Nucleus accumbens (tissue), 56 donors: Measurements from ENCODE around the gene MISP.
"Not testable (repeated sequence)": the region's sequence is repeated elsewhere in the genome, so short reads cannot be mapped to it uniquely, and the experiment has no call there.

Experiments
- DNase-seq, 56 donors: peaks; one replicate each; lab custom pipeline; 2025; lab: John Stamatoyannopoulos, UW

The MISP gene

DNA sequence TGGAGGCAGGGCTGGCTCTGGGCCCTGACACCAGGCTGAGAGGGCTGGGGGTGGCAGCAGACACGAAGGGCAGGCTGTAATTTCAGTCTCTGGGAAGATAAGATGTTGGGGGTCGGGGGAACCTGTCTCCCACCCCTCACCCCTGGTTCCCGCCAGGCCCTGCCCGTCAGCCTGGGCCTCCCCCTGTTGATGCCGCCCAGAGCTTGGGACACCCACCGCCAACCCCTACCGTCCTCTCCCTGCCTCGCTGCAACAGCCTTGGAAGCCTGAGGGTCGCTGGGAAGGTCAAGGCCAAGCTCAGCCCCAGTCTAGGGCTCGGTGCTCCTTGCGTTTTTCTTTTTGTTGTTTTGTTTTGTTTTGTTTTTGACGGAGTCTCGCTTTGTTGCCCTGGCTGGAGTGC lies 27.7 kb upstream of the MISP start:
- no peak for DNase-seq

- DNase-seq = no peak
Measured at GRCh38 chr19:723714-724113, 27.2 kb upstream of the MISP start.

- DNase-seq = no peak
Measured at GRCh38 chr19:725461-726089, 25.3 kb upstream of the MISP start.

DNA sequence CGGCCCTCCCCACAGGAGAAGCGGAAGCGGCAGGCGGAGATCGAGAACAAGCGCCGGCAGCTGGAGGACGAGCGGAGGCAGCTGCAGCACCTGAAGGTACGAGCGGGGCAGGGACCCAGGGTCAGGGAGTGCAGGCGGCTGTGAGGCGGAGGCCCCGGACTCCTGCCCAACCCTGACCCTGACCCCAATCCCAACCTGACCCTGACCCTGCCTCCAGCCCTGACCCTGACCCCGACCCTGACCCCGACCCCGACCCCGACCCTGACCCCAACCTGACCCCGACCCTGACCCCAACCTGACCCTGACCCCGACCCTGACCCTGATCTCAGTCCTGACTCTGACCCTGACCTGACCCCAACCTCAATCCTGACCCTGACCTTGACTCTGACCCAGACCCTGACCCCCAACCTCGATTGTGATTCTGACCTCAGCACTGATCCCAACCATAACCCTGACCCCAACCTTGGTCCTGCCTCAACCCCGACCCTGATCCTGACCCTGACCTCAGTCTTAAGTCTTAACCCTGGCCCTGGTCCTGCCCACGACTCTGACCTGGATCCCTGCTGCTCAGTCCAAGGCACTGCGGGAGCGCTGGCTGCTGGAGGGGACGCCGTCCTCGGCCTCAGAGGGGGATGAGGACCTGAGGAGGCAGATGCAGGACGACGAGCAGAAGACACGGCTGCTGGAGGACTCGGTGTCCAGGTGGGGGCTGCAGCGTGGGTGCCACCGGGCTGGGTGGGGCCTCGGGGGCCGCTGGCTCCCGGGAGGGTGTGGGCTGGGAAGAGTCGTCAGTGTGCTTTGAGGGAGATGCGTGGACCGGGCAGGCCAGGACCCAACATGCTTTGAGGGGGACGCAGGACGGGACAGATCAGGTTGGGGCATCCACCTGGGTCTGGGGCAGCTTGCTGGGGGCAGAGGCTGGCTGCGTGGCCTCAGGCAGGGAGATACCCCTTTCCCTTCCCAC lies 23.6 kb upstream of the MISP start:
- no peak for DNase-seq

DNA sequence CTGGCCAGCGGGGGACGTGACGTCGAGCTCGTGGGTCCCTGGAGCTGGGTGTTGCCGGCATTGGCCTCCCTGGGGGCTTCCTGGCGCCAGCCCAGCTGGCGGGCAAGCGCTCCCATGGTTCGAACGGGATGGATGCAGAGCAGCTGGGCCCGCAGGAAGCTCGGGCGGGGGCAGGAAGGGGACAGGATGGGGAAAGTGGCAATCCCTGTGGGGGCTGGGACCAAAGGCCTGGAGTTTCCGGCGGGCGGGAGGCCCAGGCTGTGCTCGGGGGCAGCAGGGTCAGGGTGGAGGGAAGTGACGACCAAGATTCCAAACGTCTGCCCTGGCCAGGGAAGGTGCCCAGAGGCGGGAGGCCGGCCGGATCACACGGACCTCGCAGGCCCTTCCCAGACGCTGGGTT lies 22.9 kb upstream of the MISP start:
- no peak for DNase-seq

GRCh38 chr19:729564-729963 lies 21.3 kb upstream of the MISP start:
- DNase-seq = not testable (repeated sequence)

- no peak for DNase-seq
Measured at GRCh38 chr19:729965-730668, 20.8 kb upstream of the MISP start.

- DNase-seq = no peak
Measured at GRCh38 chr19:731000-731399, 19.9 kb upstream of the MISP start.

DNA sequence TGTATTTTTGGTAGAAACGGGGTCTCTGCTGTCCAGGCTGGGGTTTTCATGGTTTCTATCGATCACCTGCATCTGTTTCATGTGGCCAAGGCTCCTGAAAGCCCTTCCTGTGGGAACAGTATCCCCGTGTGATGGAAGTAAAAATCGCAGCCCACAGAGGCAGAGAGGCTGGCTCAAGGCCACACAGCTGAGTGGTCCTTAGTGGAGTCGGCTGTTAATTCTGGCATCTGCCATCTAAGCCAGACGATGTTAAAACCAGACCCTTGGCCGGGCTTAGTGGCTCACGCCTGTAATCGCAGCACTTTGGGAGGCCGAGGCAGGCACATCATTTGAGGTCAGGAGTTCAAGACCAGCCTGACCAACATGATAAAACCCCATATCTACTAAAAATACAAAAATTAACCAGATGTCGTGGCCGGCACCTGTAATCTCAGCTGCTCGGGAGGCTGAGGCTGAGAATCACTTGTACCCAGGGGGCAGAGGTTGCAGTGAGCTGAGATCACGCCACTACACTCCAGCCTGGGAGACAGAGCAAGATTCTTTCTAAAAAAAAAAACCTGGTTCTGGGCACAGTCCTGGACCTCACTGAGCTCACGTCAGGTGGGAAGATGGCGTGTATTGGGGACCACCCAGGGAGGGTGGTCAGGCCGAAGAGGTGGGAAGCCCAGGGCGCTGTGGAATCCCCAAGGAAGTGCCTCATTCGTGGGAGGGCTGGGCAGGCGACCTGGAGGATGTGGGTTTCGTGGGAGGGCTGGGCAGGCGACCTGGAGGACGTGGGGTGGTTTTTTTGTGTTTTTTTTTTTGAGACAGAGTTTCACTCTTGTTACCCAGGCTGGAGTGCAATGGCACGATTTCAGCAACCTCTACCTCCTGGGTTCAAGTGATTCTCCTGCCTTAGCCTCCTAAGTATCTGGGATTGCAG lies 18.5 kb upstream of the MISP start:
- no peak for DNase-seq

DNA sequence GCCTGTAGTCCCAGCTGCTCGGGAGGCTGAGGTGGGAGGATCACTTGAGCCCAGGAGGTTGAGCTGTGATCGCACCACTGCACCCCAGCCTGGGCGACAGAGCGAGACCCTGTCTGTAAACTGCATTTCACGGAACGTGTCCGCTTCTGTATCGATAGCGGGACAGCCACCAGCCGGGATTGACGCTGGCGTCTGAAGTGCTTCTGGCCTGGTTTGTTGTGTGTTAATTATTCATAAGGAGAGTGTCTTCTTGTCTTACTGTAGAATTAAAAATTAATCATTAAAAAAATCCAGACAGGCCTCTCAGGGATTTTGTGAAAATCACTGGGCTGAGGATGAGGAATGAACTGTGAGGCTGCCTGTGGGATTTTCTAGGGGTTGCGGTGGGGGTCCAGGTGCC lies 16.2 kb upstream of the MISP start:
- DNase-seq = no peak

- no peak for DNase-seq
Measured at GRCh38 chr19:736125-736524, 14.8 kb upstream of the MISP start.

GRCh38 chr19:737591-738093 lies 13.3 kb upstream of the MISP start:
- DNase-seq = peak in 11 of 56 donors; percentile 6 to 53 (median 29)

- no peak for DNase-seq
Measured at GRCh38 chr19:738509-739128, 12.3 kb upstream of the MISP start.

DNA sequence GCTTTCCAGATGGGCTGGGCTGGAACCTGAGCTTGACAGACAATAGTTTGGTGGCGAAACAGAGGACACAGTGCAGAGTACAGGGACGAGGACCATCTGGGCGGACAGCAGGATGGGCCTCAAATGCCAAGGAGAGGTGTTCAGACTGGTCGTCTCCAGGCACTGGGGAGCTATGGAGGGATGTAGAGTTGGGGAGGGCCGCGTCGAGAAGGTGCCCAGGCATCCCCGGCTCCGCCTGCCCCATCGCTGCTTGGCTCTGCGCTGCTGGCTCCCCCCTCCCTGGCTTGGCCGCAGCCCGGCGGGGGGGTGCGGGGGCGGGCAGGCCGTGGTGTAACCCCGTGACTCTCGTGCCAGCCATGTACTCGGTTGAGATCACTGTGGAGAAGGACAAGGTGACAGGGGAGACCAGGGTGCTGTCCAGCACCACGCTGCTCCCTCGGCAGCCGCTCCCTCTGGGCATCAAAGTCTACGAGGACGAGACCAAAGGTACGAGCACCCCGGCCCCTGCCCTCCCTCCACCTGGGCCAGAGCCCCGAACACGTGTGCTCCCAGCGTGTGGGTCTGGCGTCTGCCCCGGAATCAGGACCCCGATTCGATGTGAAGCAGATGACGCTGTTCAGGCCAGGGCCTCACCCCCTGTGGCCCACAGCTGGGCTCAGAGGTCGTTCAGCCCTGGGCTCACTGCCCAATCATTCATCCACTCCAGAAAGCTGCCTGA lies 10.8 kb upstream of the MISP start:
- no peak for DNase-seq

GRCh38 chr19:740816-741505 lies 10.0 kb upstream of the MISP start:
- not testable (repeated sequence) for DNase-seq

DNA sequence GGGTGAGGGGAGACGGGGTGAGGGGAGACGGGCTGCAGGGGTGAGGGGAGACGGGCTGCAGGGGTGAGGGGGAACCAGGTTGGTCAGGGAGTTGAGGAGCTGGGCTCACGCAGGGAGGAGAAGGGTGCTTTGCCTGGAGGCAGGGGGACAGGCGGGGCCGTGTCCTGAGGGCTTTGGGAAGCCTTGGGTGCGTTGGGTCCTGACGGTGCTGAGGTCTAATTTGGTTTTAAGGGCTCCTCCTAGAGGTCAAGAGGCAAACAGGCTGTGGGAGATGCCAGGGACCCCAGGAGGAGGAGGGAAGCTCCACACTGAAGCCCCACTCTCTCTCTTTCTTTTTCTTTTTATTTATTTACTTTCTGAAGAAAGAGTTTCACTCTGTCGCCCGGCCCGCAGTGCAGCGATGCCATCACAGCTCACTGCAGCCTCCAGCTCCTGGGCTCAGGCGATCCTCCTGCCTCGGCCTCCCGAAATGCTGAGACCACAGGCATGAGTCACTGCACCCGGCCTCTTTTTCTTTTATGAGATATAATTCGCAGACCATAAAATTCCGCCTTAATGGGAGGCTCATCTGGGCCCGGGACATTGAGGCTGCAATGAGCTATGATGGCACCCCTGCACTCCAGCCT lies 9.3 kb upstream of the MISP start:
- DNase-seq = no peak

DNA sequence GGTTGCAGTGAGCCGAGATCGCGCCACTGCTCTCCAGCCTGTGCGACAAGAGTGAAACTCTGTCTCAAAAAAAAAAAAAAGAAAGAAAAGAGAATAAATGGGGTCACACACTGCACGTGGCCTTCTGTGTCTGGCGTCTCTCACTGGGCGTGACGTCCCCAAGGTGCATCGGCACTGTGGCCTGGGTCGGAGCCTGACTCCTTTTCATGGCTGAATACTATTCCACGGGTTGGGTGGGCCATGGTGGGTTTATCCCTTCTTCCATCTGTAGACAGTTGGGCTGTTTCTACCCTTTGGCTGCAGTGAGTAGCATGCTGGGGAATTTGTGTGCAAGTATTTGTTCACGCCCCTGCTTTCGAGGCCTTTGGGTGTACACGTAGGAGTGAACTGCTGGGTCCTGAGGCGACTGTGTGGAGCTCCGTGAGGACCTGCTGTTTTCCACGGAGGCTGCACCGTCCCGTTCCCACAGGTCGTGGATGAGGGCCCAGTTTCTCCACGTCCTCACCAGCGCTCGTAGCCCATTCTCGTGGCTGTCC lies 8.3 kb upstream of the MISP start:
- DNase-seq = no peak
